GM19372 (cell line): ENCODE data around the gene MALRD1.

ENCODE experiments used
- ATAC-seq: cut with Tn5 transposase; IDR thresholded peaks from one replicate; pipeline ENCODE4 v1.9.1; 2021; ENCODE audit warnings: mild to moderate bottlenecking, low read depth, moderate library complexity; ENCODE audit not compliant: unreplicated experiment

MALRD1 gene

GRCh38 chr10:19048489-19048888, at the start of gene MALRD1:
Gene MALRD1, plus strand, starts transcription at chr10:19048801. Its CDS starts 138 bp downstream, at chr10:19048939.
- ATAC-seq = no peak

DNA sequence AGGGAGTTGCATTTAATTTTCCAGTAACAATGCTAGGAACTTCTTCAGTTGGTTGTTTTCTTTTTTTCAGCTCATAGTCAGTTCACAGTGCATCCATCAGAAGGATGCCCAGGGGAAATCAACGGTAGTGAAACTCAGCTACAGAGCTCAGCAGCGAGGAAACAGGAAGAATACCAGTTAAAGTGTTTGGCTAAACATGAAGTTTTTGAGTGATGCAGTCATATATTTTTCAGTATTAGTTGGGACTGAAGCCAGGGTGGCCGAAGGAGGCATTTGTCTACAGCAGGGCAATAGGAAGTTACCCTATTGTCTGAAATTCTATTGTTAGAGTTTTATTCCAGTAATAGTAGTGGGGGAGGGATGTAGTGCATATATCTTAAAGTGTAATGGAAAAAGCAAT, 45.3 kb upstream of the MALRD1 start:
- ATAC-seq = no peak

GRCh38 chr10:19012111-19012510, 36.5 kb upstream of the MALRD1 start:
- ATAC-seq = no peak

- ATAC-seq = no peak
Measured at GRCh38 chr10:19014034-19014433, 34.6 kb upstream of the MALRD1 start.

GRCh38 chr10:19014498-19014897, 34.1 kb upstream of the MALRD1 start:
- no peak for ATAC-seq

GRCh38 chr10:19017116-19017890, 31.3 kb upstream of the MALRD1 start:
- no peak for ATAC-seq

DNA sequence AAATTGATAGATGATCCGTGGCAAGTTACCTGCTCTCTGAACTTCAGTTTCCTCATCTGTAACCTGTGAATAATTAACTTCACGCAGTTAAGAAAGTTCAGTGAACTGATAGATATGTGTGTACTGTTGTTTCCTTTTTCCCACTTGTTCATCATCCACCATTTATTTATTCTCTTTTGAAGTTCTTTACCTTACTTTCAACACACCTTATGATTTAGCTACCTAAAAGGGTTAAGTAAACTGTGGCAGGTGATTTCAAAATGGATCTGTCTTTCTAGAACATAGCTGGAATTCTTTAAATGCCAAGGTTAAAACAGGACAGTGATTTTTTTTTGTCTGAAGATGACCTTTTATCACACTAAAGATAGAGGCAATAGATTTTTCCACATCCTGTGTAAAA, 27.4 kb upstream of the MALRD1 start:
- no peak for ATAC-seq

DNA sequence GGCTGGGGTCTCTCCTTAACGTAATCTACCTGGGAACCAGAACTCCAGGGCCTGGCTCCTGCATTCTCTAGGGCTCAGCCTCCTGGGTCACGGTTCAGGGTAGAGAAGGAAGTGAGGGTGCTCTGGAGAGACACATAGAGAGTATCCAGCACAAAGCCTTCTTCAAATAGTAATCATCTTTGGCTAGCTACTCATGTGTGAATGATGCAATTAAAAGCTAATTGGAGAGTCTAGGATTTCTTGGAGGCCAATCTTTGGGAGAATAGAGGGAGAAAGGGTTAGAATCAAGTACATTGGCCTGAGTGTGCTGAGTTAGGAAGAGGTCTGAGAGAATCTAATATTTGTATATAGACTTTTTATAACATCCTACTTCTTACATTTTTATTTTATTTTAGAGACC, 24.0 kb upstream of the MALRD1 start:
- no peak for ATAC-seq

- ATAC-seq = no peak
Measured at GRCh38 chr10:19031763-19032162, 16.8 kb upstream of the MALRD1 start.

GRCh38 chr10:19033741-19034140, 14.9 kb upstream of the MALRD1 start:
- ATAC-seq = no peak

DNA sequence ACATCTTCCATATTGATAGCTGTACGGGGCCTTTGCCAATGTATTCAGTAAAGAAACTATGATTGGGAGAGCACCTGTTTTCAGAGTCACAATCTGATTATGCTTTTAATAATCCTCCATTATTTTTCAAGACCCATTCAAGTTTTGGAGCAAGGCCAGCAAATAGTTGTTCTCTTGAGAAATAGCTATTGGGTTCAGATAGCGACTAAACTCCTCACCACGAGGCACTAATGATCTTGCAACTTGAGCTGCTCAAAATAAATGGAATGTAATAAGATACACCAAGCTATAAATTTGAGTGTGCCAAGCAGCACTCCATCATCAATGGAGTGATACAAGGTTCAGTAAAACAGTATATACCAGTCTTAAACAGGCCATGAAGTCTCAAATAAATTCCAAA, 7.4 kb upstream of the MALRD1 start:
- no peak for ATAC-seq

GRCh38 chr10:19043431-19043830, 5.2 kb upstream of the MALRD1 start:
- ATAC-seq = no peak

DNA sequence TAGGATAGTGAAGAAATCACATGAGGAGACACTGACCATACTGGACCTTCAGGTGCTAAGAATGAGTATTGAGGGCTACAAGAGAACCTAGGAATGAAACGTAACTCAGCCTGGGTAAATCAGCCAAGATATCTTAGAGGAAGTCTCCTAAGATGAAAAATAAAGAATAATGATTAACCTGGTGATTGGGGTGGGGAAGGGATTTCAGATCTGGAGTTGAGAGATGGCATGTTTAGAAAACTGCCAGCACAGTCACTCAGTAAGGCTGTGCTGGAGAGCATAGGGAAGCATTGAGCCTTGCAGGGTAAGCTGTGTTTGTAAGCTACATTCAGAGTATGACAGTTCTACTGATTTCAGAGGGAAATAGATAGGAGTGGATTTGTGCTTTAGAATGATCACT, 1.9 kb upstream of the MALRD1 start:
- ATAC-seq = no peak

- no peak for ATAC-seq
Measured at GRCh38 chr10:19048891-19049290, 290 bp downstream of the MALRD1 start.

DNA sequence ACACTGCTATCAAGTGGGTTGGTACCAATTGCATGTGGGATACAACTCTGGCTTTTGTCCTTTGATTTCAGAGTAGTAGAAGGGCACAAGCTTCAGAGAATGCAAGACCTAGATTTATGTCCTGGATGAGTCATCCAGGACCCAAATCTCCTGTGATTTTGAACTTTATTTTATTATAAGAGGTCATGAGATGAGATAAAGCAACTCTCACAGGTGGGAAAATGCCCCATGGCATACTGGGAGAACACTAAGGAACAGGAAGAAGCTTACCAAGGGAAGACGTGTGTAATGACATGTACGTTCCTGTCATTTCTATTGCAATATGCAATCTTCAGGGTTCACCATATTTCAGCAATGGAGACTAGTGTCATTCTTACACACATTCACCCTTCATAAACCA, 966 bp downstream of the MALRD1 start:
- no peak for ATAC-seq

GRCh38 chr10:19054289-19054835, 5.8 kb downstream of the MALRD1 start:
- no peak for ATAC-seq

- no peak for ATAC-seq
Measured at GRCh38 chr10:19058046-19058445, 9.4 kb downstream of the MALRD1 start.

DNA sequence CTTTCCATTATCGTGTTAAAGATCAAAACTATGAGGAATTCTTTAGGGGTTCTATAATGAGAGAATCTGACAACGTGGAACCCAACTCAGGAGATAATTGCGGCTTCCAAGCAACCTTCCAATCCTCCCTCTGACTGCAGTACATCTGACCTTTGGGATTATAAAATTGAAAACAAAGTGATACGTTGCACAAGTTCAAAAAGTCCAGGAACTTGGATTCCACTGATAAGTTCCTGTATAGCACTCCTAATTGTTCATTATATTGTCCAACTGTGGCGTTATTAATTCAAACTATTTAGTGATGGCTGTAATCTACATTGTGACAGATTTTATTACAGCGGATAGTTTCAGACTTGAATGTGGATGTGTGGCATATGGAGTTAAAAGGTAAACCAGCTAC, 15.4 kb downstream of the MALRD1 start:
- ATAC-seq = no peak

GRCh38 chr10:19071946-19072345, 23.3 kb downstream of the MALRD1 start:
- ATAC-seq = no peak

DNA sequence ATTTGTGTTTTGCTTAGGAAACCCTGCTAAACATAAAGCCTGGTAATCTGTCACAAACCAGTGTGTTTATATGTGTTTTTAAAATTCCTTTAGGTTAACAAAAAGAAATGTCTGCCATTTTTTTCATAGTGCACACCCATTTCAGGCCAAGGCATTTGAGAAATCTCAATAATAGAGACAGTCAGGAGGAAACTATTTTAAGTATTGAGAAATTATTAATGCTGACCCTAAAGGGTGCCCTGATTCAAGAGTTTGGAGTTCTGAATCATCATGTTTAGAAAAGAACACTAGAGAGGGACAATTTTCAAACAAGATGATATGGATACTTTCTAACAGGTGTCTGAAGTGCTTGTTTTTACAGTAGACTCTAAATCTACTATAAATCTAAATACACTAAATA, 28.7 kb downstream of the MALRD1 start:
- no peak for ATAC-seq

- ATAC-seq = no peak
Measured at GRCh38 chr10:19096501-19097073, 48.0 kb downstream of the MALRD1 start.

DNA sequence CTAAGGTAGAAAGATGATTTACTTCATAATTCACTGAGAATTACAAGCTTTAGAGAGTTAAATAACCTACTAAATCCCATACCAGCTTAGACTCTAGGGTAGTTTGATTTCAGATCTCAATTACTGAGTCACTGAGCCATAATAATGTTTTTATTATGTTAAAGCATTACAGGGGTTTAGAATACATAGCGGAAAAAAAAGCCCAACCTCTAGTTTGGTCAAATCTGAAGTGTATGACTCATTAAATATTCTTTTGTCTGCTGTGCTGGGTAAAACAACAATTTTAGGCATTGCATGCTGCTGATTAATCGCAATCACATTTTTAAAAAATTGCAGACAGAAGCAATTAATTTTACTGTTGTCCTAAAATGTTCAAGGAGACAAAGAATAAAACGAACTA, 48.5 kb downstream of the MALRD1 start:
- no peak for ATAC-seq
